Daoy (cell line): ENCODE results near the gene SHH. TPM values are rescaled to one million over a fixed set of nuclear protein-coding genes. Genes with fewer than 3 reads are reported as not detected.

Experiments used
- DNase-seq: peaks from one replicate; pipeline ENCODE4 v3.0.0-alpha.2; 2015; ENCODE audit warnings: low read depth
- total RNA-seq: library from RNA; depleted of rRNA; stranded (reverse); fragments of >200 nt; shearing (Covaris generic); gene quantifications from 2 replicates; pipeline ENCODE4 v1.2.3, GENCODE V29; 2014; rRNA removed

The SHH gene
- total RNA-seq, 1 experiment from 2014 or later, result 0.86 TPM

DNA sequence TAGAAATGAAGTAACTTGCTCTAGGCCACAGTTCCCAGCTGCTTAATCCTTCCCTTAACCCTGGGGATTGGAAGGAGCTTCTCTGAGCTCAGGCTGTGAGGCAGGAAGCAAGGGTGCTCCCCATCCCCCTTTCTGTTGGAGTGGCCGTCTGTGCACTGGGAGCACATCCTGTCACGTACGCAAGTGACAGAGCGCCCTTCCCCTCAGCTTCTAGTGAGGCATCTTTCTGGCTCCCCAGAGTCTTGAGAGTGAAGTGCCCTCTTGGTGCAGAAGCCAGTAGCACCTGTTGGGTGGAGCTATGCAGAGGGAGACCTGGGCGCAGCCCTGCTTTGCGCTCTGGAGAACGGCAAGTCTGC lies 47.8 kb downstream of the SHH start:
- no peak for DNase-seq

DNA sequence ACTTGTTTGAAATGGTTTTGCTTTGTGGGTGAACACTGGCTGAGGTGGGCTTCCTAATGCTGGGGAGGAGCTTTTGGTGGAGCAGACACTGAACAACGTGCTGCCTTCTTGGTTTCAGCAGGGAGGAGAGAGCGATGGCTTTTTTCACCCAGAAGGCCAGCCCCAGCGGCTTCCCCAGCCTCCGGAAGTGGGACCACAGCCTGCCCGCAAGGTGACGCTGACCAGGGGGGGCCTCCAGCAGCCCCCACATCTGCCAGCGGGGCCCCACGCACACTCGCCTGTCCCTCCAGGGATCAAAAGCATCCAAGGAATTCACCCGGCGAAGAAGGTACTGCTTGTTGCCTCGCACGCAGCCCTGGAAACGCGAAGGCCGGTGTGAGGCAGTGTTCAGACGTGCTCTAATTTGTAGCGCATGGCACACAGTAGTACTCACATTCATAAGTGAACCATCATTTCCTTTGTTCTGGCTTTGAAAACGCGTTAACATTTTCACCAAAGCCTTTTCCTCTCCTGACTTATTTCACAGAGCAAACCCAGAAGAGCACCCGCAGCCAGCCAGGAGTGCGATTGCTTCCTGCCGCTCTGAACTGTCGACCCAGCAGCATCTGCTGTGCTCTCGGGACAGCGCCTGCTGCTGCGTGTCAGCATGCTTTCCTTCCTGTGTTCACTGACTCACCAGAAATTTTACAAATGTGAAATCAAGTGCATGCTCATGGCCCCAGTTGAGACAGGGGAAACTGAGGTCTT lies 48.4 kb downstream of the SHH start:
- no peak for DNase-seq

GRCh38 chr7:155763122-155763521 lies 49.1 kb downstream of the SHH start:
- no peak for DNase-seq

- no peak for DNase-seq
These were observed 49.6 kb downstream of the SHH start for GRCh38 chr7:155762655-155763054.

DNA sequence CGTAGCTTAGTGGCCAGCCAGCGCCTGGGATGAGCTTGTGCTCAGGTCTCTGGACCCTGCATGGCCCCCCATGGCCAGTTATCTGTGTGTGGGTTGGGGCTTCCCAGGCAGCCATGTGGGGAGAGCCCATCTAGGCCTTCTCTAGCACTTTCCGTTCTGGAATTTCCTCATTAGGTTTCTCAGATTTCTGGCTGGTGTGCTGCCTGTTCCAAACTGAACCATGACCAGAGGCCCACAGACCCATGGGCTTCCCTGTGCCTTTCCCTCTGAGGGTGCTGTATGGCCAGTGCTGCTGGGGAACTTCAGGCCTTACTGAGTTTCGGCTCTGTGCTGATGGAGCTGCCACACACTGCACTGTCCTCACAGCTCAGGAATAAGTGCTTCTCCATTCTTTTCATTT lies 50.2 kb downstream of the SHH start:
- DNase-seq, result no peak

DNA sequence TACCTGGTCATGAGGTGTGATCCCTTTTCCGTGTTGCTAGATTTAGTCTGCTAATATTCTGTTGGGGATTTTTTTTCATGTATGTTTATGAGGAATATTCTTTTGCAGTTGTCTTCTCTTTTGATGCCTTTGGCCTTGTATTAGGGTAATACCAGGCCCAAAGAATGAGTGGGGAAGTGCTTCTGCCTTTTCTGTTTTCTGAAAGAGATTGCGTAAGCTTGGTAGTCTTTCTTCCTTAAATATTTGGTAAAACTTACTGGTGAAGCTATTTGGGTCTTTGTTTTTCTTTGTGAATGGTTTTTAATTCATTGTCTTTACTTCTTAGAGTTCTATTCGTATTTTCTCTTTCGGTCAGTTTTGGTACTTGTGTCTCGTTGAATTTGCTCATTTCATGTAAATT lies 51.1 kb downstream of the SHH start:
- DNase-seq, result no peak

DNA sequence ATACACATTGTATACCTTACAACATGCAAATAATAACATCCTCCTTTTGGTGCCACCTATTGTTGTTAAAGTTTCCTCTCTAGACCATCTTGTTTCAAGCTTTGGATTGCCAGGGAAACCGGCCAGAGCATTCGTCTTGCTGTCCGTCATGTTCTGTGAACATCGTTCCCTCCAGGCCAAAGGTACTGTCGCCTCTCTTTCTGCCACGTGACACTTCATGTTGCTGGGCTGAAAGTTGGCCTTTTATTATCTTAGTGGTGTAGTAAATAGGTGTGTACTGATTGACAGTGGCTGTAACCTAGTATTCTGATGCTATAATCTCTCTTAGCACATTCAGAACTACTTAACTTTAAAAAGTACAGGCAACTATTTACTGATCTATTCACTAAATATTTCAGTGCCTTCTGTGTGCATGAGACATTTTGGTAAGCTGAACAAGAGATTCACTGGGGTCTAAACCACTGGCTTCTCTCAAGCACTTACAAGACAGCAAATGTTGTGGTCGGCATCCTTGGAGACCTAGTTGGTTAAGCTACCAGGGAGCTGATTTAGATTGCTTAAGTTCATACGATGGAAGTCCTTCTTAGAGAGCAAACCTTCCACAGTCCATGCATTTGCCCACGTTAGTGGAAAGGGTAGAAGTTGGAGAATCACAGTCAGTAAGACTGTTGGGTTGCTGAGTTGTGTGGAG lies 52.4 kb downstream of the SHH start:
- no peak for DNase-seq

GRCh38 chr7:155758348-155758747 lies 53.9 kb downstream of the SHH start:
- DNase-seq, result no peak

DNA sequence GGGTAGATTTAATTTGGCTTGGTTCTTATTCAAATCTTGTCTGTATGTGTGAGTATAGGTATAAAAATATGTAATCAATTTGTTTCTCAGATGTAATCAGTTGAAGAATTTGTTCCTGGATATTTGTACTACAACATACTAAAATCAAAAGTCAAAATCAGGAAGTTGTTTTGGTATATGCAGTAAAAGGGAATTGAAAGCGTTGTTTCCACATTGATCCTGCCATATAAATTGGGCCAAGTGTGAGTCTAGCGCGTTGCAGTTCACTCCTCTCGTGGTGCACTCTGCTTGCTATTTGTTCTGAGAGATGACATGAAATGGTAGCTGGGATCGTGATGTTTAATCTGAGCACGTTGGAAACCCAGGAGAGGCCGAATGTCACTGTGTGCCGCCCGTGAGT lies 55.9 kb downstream of the SHH start:
- DNase-seq, result no peak

- DNase-seq, result no peak
These were observed 57.2 kb downstream of the SHH start for GRCh38 chr7:155755026-155755425.

DNA sequence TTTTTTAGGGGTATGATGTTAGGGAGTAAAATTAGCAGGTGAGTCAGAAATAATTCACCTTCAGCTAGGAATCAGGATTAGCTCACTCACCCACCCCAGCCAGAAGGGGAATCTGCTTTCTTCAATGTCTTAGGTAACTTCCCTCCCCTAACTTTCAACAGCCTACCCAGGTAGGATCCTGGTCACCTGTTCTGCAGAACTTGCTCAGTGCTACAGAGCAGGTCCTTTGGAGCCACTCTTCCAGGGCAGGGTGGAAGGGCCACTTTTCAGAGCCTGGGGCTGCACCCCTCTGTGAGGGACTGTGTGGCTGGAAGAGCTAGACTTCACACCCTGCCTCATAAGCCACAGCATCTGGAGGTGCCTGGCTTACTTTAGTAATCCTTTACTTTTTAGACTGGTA lies 58.1 kb downstream of the SHH start:
- DNase-seq, result no peak

- no peak for DNase-seq
These were observed 58.8 kb downstream of the SHH start for GRCh38 chr7:155753446-155753965.

GRCh38 chr7:155752756-155753445 lies 59.4 kb downstream of the SHH start:
- no peak for DNase-seq

GRCh38 chr7:155751409-155751808 lies 60.9 kb downstream of the SHH start:
- no peak for DNase-seq

DNA sequence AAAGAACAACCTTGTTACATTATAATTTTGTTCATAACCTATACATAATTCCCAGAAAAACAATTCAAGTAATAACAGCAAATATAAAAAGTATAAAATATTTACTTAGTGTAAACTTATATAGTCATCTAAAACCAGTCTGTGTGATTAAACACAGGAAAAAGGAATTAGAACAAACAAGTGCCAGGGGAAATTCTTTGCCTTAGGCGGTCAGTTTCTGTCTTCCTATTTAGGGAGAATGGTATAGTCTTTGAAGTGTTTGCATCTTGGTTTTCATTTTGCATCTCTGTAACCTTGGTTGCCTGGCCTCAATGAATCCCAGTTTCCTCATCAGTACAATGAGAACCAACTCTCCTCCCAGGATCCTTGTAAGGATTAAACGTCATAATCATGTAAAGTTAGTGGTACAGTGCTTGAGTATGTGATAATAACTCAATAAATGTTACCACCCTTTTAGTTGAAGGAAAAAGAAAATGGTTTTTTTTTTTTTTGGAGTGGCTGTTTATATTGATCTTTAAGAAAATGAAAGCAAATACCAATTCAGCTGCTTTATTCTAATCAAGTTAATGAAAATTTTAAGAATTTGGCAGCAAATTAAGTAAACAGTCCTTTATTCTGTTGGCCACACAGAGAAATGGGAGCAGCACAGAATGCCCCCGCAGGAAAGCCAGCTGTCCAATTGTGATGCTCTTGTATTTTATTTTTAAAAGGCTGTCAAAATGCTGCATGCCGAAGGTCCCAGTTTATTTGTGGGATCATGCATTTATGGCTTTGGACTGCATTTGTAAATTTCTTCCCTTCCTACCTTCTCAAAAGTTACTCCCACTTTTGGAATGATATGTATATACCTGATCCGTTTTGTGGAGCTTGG lies 61.8 kb downstream of the SHH start:
- no peak for DNase-seq

Other genes starting within 250 kb of the SHH start
- gene RBM33, start 167.8 kb downstream of the SHH start, total RNA-seq, result 19.4 and 28.6 TPM in 2 replicates